ACHN (cell line): ENCODE measurements around the gene R3HDM2.

ENCODE experiments used
- DNase-seq: peaks from one replicate; pipeline ENCODE4 v3.0.0-alpha.2; 2015
- in situ Hi-C: cut with HindIII; loops from 2 replicates; pipeline ENCODE4 v1.10.0; 2017; ENCODE audit warnings: low sequenced_read_pairs, low pct_ligation_motif_present, low pct_unique_long_range_greater_than_20kb

The R3HDM2 gene

DNA sequence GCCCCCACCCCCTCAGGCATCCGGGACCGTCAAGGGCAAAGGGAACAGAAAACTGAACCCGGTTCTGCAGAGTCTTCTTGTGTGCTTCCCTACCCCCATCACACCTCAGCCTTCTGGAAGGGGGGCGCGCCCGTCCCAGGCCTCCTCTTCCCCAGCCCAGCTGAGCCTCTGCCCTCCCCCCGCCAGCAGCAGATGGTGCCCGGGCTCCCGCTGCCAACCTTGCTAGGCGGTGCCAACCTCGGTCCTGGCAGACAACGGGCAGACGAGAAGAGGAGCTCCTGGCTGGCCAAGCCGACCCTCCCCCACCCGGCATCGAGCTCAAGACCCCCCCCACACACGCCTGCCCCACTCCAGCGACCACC is 188.5 kb downstream of the R3HDM2 start:
- no peak for DNase-seq

DNA sequence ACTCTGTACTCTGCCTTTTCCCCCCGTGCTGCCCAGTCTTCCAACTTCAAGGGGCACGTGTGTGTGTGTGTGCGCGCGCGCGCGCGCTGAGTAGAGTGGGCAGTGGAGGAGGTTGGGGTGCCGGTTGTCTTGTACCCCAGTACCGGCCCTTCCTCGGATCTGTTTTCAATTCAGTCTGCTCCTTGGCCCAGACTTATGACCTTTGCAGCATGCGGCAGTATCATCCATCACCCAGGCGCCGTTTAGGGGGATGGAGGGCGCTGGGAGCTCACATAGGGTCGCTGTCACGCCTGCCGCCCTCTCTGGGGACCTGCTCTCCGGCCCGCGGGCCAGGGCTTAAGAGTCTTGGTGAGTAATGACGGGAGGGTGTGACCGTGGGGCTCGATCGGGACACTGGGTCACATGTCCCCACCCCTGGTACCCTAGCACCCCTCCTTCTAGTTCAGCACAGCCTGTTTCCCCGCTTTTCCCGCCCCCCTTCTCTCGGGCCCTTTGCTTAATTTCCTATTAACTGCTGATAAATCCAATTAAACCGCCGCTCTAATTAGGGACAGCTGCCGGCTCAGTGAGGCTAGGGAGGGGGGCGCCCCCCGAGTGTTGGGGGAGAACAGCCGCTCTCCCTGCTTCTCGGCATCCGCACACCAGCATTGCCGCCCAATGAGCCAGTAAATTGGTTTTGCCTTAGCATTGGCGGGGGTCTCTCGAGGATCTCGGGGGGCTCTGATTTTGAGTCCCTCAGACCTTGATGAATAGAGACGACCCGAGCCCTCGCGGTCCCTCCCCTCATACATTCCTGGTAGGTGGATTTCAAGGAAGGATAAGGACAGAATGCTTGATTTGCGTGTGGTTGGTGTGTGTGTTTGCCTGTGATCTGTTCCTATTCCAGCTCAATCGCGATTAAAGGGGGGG is 189.2 kb downstream of the R3HDM2 start:
- DNase-seq = no peak
- in situ Hi-C loops = no loop called here

More for the DNA sequence above, 188.5 kb downstream of the R3HDM2 start:
- in situ Hi-C loops = no loop called here

DNA sequence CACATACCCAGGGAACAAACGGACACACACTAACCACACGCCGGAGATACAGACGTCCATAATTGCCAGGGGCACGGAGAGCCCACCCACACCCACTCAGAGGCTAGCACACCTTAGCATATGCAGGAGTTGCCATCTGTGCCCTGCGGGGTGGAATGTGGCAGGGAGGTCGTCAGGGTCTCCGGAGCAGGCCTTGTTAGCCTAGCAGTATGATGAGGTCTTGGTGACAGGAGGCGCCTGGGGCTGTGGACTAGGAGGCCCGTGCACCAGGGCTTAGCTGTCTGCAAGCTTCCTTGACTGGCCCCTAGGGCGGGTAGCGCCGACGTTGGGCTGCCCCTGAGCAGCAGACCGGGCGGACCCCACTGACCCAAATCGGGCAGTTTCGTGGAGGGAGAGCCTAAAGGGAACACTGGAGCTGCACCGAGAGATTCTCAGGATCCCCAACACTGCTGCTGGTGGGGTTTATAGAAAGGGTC is 189.9 kb downstream of the R3HDM2 start:
- DNase-seq = peak; percentile 48
- in situ Hi-C loops = no loop called here

DNA sequence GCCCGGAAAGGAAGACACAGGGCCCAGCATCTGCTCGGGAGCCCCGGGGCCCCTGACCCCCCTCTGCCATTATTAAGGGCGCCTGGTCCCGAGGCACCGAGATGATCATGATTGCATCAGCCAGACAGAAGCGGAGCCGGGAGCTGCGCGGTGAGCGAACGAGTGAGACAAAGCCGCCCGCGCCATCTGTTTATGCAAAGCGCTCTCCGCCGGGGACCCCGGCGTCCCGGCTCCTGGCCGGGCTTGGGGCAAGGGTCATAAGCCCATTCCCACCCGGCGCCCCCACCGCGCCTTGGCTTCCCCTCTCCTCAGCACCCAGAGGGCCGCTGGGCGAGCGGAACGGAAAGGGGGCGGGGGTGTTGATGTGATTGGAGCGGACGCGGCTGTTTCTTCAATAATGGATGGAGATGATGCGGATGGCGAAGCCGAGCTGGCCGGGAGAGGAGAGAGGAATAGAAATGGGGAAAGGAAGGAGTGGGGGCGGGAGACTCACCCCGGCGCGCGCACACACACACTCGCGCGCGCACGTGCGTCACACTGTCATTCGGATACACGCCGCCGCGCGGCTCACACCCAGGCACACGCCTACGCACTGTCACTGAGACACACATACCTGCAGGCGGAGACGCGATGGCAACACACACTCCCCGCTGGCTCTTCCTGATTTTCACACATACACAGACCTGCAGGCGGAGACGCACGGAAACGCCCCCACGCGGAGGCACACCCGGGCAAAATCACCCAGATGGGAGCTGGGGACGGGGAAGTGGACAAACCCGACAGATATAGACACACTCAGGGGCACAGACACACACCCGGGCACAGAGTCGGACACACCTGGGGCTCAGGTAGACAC is 190.5 kb downstream of the R3HDM2 start:
- DNase-seq = peak; percentile 65
- in situ Hi-C loops = no loop called here

DNA sequence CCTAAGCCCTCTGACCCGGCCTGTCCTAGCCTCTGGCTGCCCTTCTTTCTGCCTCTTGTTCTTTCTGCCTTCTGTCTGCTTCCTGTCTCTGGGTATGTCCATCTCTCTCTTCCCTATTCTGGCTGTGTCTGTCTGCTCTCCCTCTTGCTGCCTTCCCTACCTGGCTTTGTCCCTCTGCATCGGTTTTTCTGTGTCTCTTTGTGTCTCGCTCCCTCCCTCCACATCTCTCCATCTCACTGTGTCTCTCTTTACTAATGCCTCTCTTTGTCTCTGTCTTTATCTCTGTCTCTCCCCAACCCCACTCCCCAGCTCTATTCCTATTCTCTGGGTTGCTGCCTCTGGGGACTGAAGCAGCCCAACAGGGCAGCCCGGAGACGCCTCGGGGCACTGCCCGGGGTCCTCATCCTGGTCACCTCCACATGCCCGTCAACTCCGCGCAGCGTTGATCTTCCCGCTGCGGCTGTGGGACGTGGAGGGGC is 191.2 kb downstream of the R3HDM2 start:
- in situ Hi-C loops = no loop called here
- peak; percentile 35 for DNase-seq

DNA sequence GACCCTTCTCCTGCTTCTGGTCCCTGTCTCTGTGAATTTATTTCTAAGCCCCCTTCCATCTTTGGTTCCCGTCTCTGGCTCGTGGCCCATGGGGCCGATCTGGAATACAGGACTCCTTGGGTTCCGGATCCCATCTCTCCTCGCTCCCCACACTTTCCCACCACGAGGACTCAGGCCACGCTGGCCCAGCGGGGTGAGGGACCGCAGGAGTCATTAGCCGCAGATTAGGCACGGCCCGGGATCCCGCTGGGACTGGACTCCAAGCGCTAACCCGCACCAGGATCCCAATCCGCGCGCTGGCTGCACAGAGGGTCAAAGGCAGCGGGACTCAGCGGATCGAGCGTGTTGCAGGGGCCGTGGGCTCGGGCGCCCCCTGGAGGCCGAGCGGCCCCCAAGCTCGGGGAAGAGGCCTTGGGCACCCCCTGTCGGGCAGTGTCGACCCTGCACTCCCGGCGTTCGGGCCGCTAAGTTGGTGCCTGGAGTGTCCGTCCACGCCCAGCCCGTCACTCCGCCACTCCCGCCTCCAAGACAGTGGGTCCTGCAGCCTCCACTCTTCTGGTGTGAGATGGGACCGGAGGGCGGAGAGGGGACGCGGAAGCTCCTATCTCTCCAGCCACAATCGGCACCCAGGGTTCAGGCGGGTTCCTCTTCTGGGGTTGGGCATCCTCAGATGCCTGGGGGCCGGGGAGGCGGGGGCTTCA is 191.8 kb downstream of the R3HDM2 start:
- peak; percentile 93 for DNase-seq

DNA sequence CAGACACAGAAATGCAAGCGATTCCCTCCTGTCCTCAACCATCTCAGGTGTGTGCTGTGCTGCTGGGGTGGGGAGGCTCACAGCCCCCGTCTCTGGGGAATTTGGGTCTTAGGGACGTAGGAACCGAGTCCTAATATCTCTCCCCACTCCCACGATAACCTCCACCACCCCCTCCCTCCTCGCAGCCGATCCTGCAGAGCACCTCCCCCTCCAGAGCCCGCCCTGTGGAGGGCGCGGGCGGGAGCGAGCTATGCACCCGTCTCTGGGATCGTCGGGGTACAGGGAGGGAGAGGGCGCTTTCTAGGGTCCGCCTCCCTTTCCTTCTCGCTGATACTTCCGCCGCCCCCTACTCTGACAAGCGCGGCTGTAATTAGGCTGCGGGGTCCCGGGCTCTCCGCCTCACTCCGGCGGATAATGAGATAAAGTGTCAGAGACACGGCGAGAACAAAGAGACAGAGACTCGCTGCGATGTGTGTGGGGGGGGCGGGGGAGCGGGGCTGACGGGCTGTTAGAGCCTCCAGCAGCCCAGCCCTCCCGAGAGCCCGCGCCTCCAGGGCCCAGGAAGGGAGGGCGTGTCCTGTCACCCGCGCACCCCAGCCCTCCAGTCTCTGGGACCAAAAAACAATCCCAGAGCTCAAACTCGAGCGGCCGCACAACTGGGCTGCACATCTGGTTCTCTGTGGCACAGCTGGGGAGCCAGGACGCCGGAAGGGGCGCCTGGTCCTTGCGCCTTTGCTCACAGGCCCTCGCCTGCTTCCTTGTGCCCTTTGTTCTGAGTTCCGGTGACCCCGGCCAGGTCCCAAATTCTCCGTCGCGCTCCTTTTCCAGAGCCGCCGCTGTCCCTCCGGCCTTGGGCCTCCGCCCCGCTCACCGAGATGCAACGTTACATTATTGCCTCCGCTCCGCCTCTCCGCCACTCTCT is 192.7 kb downstream of the R3HDM2 start:
- in situ Hi-C loops = no loop called here
- no peak for DNase-seq

More for the DNA sequence above, 191.8 kb downstream of the R3HDM2 start:
- in situ Hi-C loops = no loop called here

DNA sequence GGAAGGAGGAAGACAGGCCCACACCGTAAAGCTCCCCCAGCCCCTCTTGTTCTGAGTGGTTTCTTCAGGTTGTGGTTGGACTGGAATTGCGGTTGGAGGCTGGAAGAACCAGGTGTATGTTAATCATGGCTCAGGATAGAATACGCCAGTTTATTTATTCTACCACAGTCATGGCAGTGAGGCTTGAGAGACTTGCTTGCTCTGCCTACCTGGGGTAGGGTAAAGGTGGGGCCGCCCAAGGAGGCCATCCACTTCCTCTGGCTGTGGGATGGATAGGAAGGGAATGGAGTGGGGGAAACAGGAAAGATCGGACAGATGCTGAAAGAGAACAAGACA is 193.3 kb downstream of the R3HDM2 start:
- in situ Hi-C loops = no loop called here
- no peak for DNase-seq

DNA sequence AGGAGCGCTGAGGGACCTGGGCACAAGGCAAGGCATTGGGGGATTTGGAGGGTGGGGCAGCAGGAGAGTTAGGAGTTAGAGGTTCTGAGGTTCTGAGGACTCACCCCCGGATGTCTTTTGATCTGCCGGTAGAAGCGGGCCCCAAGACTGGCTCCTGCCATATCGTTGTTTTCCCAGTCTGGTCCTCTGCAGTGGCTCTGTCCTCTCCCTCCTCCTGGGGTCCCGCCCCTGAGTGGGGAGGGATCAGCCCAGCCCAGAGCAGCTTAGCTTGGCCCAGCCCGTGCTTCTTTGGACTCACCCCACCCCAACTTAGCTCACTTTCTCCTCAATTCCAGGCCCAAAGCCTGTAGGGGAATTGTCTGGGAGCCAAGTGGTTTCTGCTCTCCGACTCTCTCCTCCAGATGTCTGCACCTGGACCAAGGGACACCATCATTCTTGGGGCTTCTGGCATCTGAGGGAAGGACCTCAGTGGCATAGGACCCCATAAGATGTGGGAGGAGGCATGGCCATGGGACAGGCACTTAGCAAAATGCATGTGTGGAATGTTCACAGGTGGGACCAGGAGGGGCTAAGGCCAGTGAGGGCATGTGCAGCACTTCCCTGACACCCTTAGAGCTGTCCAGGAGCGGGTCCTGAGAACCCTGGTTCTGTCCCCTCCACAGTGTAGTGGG is 193.8 kb downstream of the R3HDM2 start:
- DNase-seq = no peak
- in situ Hi-C loops = no loop called here

DNA sequence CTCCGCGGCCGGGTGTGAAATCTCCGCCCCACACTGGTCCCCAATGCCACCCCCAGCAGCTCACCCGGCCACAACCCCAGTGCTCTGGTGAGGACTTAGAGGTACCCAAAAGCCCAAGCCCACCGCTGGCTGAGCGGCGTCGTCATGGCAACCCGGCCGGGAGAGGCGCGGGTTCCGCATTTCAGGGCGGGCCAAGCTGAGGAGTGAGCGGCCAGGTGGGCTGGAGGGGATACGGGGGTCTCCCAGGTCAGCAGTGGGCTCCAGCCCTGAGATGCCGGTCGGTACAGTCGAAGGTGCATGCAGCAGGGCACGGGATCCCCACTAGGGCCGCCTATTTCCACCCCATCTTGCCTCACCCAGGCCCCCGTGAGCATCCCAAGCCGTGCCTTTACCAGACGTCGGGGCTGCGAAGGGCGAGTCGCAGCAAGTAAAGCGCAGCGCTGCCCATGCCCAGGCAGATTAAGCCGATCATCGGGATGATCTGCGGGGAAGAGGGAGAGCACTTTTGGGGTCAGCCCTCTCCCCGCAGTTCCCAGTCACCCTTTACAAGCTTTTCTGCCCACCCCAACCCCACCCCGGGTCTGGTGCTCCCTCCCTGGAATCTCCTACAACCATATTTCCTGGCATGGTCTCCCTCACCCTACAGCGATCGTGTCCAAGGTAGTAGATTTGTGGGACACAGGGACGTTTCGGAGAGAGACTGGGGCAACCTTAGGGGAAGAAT is 194.5 kb downstream of the R3HDM2 start:
- in situ Hi-C loops = no loop called here

DNA sequence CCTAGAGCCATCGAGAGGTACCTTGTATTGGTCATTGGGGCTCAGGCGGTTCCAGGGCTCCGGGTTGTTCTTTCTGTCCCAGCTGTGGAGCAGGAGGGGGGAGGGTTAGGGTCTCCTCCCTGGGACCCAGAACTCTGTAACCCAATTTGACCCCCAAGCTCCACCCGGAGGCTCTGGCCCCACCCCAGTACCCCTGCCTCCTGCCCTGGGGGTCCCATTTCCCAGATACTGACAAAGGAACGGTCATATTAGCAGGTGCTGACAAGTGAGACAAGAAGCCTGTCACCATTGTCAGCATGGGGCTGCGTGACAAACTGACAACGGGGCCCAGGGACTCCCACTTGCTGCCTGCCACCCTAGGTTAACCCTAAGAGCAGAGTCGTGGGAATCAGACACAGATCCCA is 195.1 kb downstream of the R3HDM2 start:
- DNase-seq = no peak
- in situ Hi-C loops = no loop called here

More for the DNA sequence above, 194.5 kb downstream of the R3HDM2 start:
- no peak for DNase-seq

DNA sequence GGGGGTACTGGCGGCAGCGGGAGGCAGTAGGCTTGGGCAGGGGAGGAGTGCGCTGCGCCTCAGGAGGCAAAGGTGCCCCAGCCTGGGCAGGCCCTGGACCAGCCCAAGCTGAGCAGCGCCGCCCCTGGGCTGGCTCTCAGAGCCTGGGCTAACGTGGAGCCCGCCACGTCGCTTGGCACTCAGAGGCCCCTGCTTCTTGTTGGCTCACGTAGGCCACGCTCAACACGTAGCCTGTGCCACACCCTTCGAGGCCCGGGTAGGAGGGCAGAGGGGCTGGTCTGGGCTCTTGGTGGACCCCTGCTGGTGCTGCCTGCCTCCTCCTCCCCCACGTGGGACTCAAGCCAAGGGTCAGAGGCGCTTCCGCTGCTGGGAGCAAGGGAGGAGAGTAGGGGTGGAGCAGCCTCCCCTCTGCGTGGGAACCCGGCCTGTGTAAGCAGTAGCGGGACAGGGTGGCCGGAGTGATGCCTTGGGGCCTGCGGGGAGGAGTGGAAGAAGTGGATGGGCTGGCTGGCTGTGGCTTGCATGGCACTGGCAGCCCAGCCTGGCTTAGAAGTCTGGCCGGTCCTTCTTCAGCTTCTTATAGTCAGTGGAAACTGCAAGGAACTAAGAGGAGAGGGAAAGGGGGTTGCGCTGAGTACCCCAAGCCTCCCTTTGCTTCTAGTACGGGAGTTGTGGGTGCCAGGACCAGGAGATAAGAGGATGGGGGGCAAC is 195.7 kb downstream of the R3HDM2 start:
- no peak for DNase-seq
- in situ Hi-C loops = no loop called here

DNA sequence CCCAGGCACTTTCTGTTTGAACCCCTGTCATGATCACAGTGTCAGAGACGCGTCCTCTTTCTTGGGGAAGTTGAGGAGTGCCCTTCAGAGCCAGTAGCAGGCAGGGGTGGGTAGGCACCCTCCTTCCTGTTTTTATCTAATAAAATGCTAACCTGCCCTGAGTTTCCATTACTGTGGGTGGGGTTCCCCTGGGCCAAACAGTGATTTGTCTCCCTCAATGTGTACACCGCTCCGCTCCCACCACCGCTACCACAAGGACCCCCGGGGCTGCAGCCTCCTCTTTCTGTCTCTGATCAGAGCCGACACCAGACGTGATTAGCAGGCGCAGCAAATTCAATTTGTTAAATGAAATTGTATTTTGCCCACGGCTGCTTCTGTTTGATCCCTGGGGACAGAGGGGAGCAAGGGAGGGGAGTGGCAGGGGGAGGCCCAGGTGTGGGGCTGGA is 196.2 kb downstream of the R3HDM2 start:
- DNase-seq = no peak
- in situ Hi-C loops = no loop called here

DNA sequence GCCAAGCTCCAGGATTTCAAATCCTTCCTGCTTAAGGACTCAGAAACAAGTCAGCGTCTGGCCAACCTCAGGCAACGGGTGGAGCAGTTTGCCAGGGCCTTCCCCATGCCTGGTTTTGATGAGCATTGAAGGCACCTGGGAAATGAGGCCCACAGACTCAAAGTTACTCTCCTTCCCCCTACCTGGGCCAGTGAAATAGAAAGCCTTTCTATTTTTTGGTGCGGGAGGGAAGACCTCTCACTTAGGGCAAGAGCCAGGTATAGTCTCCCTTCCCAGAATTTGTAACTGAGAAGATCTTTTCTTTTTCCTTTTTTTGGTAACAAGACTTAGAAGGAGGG is 196.6 kb downstream of the R3HDM2 start:
- no peak for DNase-seq
- in situ Hi-C loops = no loop called here

DNA sequence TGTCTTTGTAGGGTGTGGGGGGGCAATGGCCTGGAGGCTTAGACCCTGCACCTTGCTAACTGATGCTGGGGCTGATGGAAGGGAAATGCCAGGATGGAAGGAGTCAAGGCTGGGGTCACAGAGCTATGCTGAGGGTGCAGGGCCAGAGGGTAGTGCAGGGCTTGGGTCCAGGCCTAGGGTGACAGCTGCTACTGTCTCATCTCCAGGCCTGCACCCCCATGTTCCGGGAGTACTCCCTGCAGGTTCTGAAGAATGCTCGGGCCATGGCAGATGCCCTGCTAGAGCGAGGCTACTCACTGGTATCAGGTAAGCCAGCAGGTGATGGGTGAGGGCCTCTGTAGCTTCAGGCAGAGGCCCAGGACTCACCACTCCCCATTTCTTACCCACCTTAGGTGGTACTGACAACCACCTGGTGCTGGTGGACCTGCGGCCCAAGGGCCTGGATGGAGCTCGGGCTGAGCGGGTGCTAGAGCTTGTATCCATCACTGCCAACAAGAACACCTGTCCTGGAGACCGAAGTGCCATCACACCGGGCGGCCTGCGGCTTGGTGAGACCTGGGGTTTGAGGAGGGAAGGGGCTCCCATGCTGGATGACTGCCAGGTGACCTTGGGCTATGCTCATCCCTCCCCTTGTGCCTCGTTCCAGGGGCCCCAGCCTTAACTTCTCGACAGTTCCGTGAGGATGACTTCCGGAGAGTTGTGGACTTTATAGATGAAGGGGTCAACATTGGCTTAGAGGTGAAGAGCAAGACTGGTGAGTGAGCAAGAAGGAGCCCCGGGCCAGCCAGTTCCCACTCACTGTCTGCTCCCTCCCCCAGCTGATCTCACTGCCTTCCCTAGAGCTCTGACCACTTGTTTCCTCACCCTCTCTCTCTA is 197.2 kb downstream of the R3HDM2 start:
- in situ Hi-C loops = no loop called here
- DNase-seq = no peak
